Muscle of leg (tissue), 11 donors: ENCODE results near the gene RAPGEF5. TPM values are rescaled to one million over a fixed set of nuclear protein-coding genes. Genes with fewer than 3 reads are reported as not detected.

ENCODE experiments used
- DNase-seq: peaks from one replicate; pipeline ENCODE4 v3.0.0; 2013
- H3K27ac ChIP-seq: one replicate; pipeline ENCODE4 v1.5.1; 2013; ENCODE audit warnings: mild to moderate bottlenecking, low read length, control low read depth
- H3K27me3 ChIP-seq: one replicate; pipeline ENCODE4 v1.6.1; 2013; ENCODE audit warnings: low read length; ENCODE audit not compliant: control insufficient read depth, insufficient read depth
- H3K36me3 ChIP-seq: one replicate; pipeline ENCODE4 v1.6.1; 2013; ENCODE audit warnings: low read length; ENCODE audit not compliant: control insufficient read depth, insufficient read depth
- H3K4me1 ChIP-seq: one replicate; pipeline ENCODE4 v1.6.1; 2013; ENCODE audit warnings: low read length; ENCODE audit not compliant: control insufficient read depth, insufficient read depth
- H3K4me3 ChIP-seq: one replicate; pipeline ENCODE4 v1.5.1; 2013; ENCODE audit warnings: low read length, control low read depth
- H3K9me3 ChIP-seq: replicated peaks from 2 replicates; pipeline ENCODE4 v1.6.1; 2013; ENCODE audit warnings: low read depth, low read length; ENCODE audit not compliant: control insufficient read depth
- WGBS: methylation state at CpG from one replicate; pipeline ENCODE4 v1.1.5; 2013; ENCODE audit warnings: missing lambda C conversion rate; ENCODE audit not compliant: insufficient coverage; 5-methylcytosine and 5-hydroxymethylcytosine counted together
- polyA plus RNA-seq, 8 donors: library from polyadenylated mRNA; unstranded; fragments of 120-200 nt; gene quantifications; one replicate each; pipeline versions ENCODE4 v1.2.1 to v1.2.3, GENCODE V29; 2013; ENCODE audit warnings: inconsistent platforms in 1 of 8, low replicate concordance in 1 of 8; ENCODE audit not compliant: insufficient read length in 8 of 8, insufficient read depth in 1 of 8
- total RNA-seq: library from RNA; stranded (reverse); fragments of 120-200 nt; gene quantifications from one replicate; pipeline ENCODE4 v1.2.4, GENCODE V29; 2013

The RAPGEF5 gene
- total and polyA plus RNA-seq, 9 donors = 11.2 to 21.8 (median 13.5) TPM

DNA sequence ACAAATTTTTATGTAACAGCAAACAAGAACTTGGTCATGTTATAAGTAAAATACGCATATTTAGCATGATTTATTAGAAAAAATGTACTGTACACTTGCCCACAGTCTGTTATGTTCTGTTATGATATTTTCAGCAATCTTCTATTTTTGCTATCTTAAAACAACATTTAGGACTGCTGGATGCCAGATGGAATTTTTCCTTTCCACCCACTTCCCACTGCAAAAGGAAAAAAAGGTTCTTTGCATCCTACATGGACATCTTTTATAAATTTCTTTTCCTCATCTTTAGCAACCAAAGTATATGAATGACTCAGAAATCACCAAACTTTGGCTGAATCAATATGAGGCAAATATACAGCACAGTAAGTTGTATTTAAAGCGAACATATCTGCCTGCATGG lies 146.0 kb downstream of the RAPGEF5 start:
- H3K9me3 ChIP-seq = no peaks in the 10 kb centered on the region
- H3K27ac ChIP-seq = no peak overlapping the region
- no peaks in the 10 kb centered on the region for H3K4me1 ChIP-seq
- H3K36me3 ChIP-seq = no peaks in the 10 kb centered on the region
- no peaks in the 10 kb centered on the region for H3K27me3 ChIP-seq
- no CpG with 5 or more reads among the region's 2 CpGs for WGBS
- H3K4me3 ChIP-seq = no peak overlapping the region
- no peak for DNase-seq

DNA sequence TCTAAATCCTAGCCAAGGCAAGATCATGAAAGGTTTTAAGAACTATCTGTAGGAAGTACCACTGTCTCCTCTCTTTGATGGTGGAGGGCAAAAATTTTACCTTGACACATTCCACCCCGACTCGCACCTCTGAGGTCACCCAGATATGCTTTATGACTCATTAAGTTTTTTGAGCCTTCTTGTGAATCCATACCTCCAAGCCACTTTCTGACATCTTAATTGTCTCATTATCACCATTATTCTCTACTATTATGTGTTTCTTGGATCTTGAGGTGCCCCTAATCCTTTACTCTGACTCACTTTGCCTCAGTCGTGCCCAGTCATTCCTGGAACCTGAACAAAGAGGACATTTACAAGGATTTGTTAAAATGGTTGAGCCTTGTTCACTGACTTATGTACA lies 146.6 kb downstream of the RAPGEF5 start:
- Histone ChIP-seq H3K36me3 (no peaks in the 10 kb centered on the region), H3K4me3 (no peak overlapping the region), H3K9me3 (no peaks in the 10 kb centered on the region), H3K27me3 (no peaks in the 10 kb centered on the region), H3K27ac (no peak overlapping the region), H3K4me1 (no peaks in the 10 kb centered on the region)
- WGBS = 67% methylated on average over 1 of the region's 3 CpGs
- DNase-seq = no peak

DNA sequence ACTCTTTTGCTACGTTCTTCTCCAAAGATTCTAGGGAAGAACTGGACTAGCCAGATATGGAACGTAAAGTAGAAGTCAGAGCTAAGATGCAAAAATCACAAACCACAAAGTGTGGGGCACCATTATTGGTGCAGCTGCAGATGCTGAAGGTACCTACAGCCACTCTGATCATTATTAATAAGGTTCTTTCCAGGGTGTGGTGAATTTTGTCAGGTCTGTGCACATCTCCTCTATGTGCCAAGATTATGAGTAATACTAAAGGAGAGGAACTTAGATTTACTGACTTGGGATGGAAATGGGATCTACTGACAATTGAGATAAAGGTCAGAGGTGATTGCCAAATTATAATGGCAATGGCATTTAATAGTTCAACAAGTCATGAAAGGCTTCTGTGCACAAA lies 148.2 kb downstream of the RAPGEF5 start:
- Histone ChIP-seq H3K27me3 (no peaks in the 10 kb centered on the region), H3K9me3 (no peaks in the 10 kb centered on the region), H3K4me3 (no peak overlapping the region), H3K36me3 (no peaks in the 10 kb centered on the region), H3K27ac (no peak overlapping the region), H3K4me1 (peaks cover 2% of the 10 kb centered on the region)
- no peak for DNase-seq
- no CpG with 5 or more reads among the region's 2 CpGs for WGBS

DNA sequence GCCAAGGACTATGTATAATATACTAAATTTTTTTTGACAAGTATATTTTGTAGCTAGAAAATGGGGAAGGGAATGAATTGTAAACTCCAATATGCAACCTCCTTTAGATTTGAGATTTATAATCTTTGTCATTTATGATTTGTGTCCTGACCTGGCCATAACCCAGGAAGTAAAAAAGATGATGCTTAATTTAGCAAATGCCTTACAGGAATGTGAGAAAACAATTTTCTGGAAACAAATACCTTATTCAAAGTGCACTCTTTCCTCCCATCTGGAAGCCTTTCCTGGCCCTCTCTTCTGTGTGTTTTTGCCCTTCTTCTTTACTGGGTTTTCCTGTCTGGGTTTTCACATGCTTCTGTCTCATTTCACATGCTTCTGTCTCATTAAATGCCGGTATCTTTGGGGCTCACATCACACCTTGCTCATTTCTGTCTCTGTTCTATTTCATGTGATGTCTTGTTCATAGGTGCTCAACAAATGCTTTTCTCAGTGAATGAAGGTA lies 149.2 kb downstream of the RAPGEF5 start:
- no peaks in the 10 kb centered on the region for H3K27me3 ChIP-seq
- peak overlapping the region; percentile 48 for H3K27ac ChIP-seq
- H3K4me1 ChIP-seq = peaks cover 2% of the 10 kb centered on the region
- no CpG with 5 or more reads among the region's 1 CpG for WGBS
- H3K36me3 ChIP-seq = no peaks in the 10 kb centered on the region
- no peak for DNase-seq
- no peaks in the 10 kb centered on the region for H3K9me3 ChIP-seq
- no peak overlapping the region for H3K4me3 ChIP-seq

DNA sequence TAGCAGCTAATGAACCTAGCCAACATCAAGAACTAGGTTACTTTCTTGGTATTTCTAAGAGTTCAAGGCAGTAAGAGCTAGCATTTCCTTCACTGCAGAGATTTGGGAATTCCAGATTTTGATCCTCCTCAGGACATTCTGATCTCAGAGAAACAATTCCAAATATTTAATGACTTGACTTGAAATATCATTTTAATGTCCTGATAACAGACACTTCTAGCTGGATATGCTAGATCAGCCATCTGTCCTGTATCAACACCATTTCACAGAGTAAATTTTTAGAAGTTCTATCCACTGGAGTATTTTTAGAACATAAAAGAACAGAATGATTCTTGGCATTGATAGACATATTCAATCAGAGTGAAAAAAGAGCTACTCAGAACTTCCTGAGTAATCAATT lies 151.3 kb downstream of the RAPGEF5 start:
- Histone ChIP-seq H3K36me3 (no peaks in the 10 kb centered on the region), H3K27ac (no peak overlapping the region), H3K9me3 (no peaks in the 10 kb centered on the region), H3K27me3 (no peaks in the 10 kb centered on the region), H3K4me3 (no peak overlapping the region), H3K4me1 (peaks cover 10% of the 10 kb centered on the region)
- no peak for DNase-seq

DNA sequence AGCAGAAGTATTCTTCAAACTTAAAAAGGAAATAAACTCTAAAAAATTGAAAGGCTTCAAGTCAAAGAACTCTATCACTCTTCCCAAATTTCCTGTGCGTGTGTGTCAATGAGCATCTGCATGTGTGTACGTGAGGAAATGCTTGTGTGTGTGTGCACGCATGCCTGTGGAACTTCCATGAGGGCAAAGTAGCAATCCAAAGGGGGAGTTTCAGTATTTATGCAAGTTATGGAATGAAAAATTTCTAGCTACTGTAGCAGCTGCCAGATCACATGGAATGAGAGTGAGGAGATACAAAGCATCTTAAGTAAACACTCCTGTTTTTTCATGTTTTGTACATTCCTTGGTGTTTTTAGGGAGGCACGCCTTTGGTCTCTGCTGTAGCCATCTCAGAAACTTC lies 152.6 kb downstream of the RAPGEF5 start:
- H3K27ac ChIP-seq = no peak overlapping the region
- WGBS = 69% methylated on average over 2 of the region's 4 CpGs
- peak; percentile 15 for DNase-seq

DNA sequence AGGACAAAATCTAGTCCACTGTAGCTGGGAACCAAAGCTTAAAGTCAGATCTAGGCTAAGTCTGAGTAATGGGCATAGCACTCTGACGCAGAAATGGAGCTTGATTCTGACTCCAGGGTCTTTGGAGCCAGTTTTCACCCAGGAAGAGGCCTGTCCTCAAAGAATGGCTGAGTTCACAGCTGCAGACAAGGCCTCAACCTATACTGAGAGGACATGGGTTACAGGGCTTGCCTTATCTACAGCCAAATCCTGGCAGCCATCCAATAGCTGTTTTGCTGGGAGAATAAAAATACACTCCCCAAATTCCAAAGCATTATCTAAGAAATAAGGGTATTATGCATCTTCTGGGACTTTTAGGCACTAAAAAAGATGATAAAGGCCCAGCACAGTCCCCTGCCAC lies 154.8 kb downstream of the RAPGEF5 start:
- Histone ChIP-seq H3K27ac (no peak overlapping the region), H3K36me3 (no peaks in the 10 kb centered on the region), H3K4me1 (peaks cover 10% of the 10 kb centered on the region), H3K9me3 (no peaks in the 10 kb centered on the region), H3K27me3 (no peaks in the 10 kb centered on the region), H3K4me3 (no peak overlapping the region)
- WGBS = 100% methylated on average over 1 of the region's 1 CpG
- no peak for DNase-seq

More for the DNA sequence above, 152.6 kb downstream of the RAPGEF5 start:
- no peaks in the 10 kb centered on the region for H3K9me3 ChIP-seq
- H3K27me3 ChIP-seq = no peaks in the 10 kb centered on the region
- H3K36me3 ChIP-seq = no peaks in the 10 kb centered on the region
- H3K4me3 ChIP-seq = no peak overlapping the region
- peaks cover 10% of the 10 kb centered on the region for H3K4me1 ChIP-seq

DNA sequence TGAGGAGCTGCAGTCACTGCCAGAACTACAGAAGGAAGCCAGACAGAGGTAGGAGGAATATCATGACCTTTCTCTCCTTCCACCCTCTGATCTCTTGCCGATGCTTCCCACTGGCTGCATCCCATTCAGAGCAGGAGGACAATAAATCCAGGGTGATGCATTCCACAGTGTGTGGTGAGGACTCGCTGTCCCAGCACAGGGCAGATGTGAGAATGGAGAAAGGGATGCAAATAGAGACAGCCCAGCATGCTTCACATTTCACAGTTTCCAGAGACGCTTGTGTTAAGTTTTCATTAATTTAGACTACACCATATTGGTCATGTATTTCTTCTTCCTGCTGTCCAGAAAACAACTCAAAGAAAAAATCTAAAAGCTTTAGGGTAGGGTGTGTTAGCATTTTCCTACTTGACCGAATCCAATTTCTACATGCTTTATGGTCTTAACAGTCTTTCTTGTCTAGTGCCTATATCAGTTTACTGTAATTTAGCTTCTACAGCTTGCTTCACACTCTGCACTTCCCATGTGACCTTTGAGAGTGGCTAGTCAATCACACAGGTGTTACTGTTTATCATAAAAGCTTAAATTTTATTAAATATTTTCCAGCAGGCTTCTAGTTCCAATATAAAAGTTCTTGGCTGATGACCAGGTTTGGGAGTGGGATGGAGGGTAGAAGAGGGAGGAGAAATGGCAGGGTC lies 155.6 kb downstream of the RAPGEF5 start:
- no peaks in the 10 kb centered on the region for H3K9me3 ChIP-seq
- no peak overlapping the region for H3K27ac ChIP-seq
- H3K4me3 ChIP-seq = no peak overlapping the region
- peaks cover 10% of the 10 kb centered on the region for H3K4me1 ChIP-seq
- WGBS = no CpG with 5 or more reads among the region's 4 CpGs
- H3K27me3 ChIP-seq = no peaks in the 10 kb centered on the region
- no peak for DNase-seq
- H3K36me3 ChIP-seq = no peaks in the 10 kb centered on the region

DNA sequence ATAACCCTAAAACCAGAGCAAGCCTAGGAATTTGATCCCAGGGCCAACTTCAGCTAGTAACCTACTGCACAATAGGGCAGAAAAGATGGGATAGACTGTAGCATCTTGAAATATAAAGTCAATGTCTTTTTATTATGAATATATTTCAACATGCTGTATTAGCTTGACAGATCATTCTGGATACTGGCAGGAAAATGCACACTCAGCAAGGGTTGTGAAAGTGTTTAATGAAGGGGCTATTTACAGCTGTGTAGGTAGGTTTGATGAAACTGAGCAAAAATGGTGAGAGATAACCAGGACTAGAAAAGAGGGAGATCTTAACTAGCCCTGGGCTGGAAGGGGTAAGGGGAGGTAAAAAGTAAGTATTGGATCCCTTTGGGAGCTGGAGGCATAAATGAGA lies 156.2 kb downstream of the RAPGEF5 start:
- H3K27me3 ChIP-seq = no peaks in the 10 kb centered on the region
- H3K27ac ChIP-seq = no peak overlapping the region
- no peak for DNase-seq
- no peak overlapping the region for H3K4me3 ChIP-seq
- H3K36me3 ChIP-seq = no peaks in the 10 kb centered on the region
- H3K4me1 ChIP-seq = peaks cover 10% of the 10 kb centered on the region
- H3K9me3 ChIP-seq = no peaks in the 10 kb centered on the region

DNA sequence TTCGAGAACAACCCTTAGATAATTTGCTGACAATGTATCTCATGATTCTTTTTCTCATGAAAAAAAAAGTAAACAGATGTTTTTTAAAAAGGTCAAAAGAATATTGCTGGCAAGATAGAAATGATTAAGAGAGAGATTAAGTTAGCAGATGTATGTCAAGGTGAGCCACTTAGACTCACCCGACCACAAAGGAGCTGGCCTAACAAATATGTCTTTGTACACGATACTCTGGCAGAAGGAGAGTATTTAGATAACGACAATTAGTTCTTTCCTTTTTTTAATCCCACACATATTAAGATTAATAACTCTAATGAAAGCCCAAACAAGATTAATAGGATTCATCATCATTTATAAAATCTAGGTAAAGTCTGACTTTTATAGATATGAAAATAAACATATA lies 156.7 kb downstream of the RAPGEF5 start:
- Histone ChIP-seq H3K9me3 (no peaks in the 10 kb centered on the region), H3K4me1 (peaks cover 10% of the 10 kb centered on the region)
- WGBS = no CpG with 5 or more reads among the region's 4 CpGs

DNA sequence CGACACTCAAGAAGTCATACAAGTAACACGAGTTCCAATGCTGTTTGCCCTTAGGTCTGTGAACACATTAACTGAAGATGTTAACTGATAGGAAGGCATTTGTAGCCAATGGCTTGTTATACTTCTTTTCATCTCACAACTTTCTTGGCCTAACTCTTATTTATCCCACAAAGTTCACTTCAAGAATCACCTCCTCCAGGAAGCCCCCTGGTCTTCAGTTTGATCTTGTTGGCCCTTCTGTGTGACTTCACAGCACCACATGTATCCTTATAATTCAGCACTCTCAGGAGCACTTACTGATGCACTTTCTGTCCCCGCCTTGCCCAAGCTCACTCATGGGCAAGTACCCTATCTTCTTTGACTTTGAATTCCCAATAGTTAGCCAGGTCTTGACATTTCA lies 159.6 kb downstream of the RAPGEF5 start:
- no peaks in the 10 kb centered on the region for H3K36me3 ChIP-seq

More for the DNA sequence above, 156.7 kb downstream of the RAPGEF5 start:
- no peak for DNase-seq
- Histone ChIP-seq H3K36me3 (no peaks in the 10 kb centered on the region), H3K27me3 (no peaks in the 10 kb centered on the region), H3K4me3 (no peak overlapping the region), H3K27ac (no peak overlapping the region)

More for the DNA sequence above, 159.6 kb downstream of the RAPGEF5 start:
- Histone ChIP-seq H3K4me1 (peaks cover 15% of the 10 kb centered on the region), H3K9me3 (no peaks in the 10 kb centered on the region), H3K27me3 (peaks cover 2% of the 10 kb centered on the region), H3K4me3 (no peak overlapping the region), H3K27ac (no peak overlapping the region)
- 100% methylated on average over 1 of the region's 3 CpGs for WGBS
- DNase-seq = no peak
